MM.1S (cell line): ENCODE results near the gene AP1M2.
"Not testable (repeated sequence)": the region's sequence is repeated elsewhere in the genome, so short reads cannot be mapped to it uniquely, and the experiment has no call there.

ENCODE experiments used
- EZH2 ChIP-seq: fragments of 300-600 bp; sonication (generic); optimal IDR thresholded peaks from 2 replicates; pipeline ENCODE3; 2017; ENCODE audit warnings: low read depth, mild to moderate bottlenecking, antibody characterized with exemption, low read length, mixed read lengths
- EZH2phosphoT487 ChIP-seq: fragments of 300-600 bp; sonication (generic); IDR thresholded peaks from 2 replicates; pipeline ENCODE4 v1.6.1; 2018; ENCODE audit warnings: antibody characterized with exemption, low read length
- TF ChIP-seq, protein P1 (sequence below): fragments of 300-600 bp; sonication (generic); IDR thresholded peaks from 2 replicates; pipeline ENCODE4 v1.5.1; 2016; ENCODE audit warnings: antibody characterized with exemption, low read length, mixed read lengths

GRCh38 chr19:10551006-10551405 is 36.1 kb downstream of the AP1M2 start:
- not testable (repeated sequence) for TF ChIP-seq EZH2phosphoT487, EZH2
- TF ChIP-seq, protein P1, sequence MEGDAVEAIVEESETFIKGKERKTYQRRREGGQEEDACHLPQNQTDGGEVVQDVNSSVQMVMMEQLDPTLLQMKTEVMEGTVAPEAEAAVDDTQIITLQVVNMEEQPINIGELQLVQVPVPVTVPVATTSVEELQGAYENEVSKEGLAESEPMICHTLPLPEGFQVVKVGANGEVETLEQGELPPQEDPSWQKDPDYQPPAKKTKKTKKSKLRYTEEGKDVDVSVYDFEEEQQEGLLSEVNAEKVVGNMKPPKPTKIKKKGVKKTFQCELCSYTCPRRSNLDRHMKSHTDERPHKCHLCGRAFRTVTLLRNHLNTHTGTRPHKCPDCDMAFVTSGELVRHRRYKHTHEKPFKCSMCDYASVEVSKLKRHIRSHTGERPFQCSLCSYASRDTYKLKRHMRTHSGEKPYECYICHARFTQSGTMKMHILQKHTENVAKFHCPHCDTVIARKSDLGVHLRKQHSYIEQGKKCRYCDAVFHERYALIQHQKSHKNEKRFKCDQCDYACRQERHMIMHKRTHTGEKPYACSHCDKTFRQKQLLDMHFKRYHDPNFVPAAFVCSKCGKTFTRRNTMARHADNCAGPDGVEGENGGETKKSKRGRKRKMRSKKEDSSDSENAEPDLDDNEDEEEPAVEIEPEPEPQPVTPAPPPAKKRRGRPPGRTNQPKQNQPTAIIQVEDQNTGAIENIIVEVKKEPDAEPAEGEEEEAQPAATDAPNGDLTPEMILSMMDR = not testable (repeated sequence)
